Astrocyte (in vitro differentiated cells and primary cell): ENCODE data around the gene LIN28B.

Experiments used
- EZH2 ChIP-seq: IDR thresholded peaks from 2 replicates; pipeline ENCODE4 v1.6.1; 2012; ENCODE audit warnings: mild to moderate bottlenecking, low read length, inconsistent platforms; ENCODE audit not compliant: insufficient read depth
- TF ChIP-seq, protein P1 (sequence below): IDR thresholded peaks from 2 replicates; pipeline ENCODE4 v1.5.1; 2011; ENCODE audit warnings: low read depth, mild to moderate bottlenecking, inconsistent platforms, low read length, moderate library complexity; ENCODE audit not compliant: insufficient read depth

DNA sequence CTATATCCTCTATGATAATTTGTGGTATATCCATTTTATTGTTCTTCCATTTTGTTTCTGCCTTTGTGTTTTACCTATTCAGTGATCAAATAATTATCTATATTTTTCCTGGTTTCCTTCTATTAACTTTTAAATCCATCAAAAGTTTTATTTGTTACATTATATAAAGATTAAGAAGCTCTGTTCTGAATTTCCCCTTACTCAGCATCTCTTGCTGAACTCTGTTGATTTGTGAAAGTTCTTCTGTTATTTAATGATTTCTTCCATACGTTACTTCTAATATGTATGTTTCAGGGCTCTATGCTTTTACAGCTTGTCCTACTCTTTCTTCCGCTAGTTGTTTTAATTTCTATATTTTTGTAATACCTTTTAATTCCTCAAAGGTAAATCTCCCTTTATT is 87.1 kb downstream of the LIN28B start:
- TF ChIP-seq, protein P1, sequence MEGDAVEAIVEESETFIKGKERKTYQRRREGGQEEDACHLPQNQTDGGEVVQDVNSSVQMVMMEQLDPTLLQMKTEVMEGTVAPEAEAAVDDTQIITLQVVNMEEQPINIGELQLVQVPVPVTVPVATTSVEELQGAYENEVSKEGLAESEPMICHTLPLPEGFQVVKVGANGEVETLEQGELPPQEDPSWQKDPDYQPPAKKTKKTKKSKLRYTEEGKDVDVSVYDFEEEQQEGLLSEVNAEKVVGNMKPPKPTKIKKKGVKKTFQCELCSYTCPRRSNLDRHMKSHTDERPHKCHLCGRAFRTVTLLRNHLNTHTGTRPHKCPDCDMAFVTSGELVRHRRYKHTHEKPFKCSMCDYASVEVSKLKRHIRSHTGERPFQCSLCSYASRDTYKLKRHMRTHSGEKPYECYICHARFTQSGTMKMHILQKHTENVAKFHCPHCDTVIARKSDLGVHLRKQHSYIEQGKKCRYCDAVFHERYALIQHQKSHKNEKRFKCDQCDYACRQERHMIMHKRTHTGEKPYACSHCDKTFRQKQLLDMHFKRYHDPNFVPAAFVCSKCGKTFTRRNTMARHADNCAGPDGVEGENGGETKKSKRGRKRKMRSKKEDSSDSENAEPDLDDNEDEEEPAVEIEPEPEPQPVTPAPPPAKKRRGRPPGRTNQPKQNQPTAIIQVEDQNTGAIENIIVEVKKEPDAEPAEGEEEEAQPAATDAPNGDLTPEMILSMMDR: no peak
- no peak for TF ChIP-seq EZH2
